HG02610 (cell line): ENCODE measurements around the gene AGER.

ENCODE experiments used
- ATAC-seq: cut with Tn5 transposase; IDR thresholded peaks from one replicate; pipeline ENCODE4 v1.9.1; 2021; ENCODE audit warnings: mild to moderate bottlenecking, moderate library complexity; ENCODE audit not compliant: unreplicated experiment

AGER gene

GRCh38 chr6:32174416-32174815 is 9.6 kb downstream of the AGER start:
- no peak for ATAC-seq

GRCh38 chr6:32173051-32173727 is 10.9 kb downstream of the AGER start:
- no peak for ATAC-seq

GRCh38 chr6:32171234-32171633 is 12.8 kb downstream of the AGER start:
- ATAC-seq: no peak

GRCh38 chr6:32170294-32170693 is 13.8 kb downstream of the AGER start:
- ATAC-seq: no peak

GRCh38 chr6:32168807-32169591 is 15.1 kb downstream of the AGER start:
- no peak for ATAC-seq

GRCh38 chr6:32168350-32168749 is 15.7 kb downstream of the AGER start:
- no peak for ATAC-seq

- ATAC-seq: no peak
Measured at GRCh38 chr6:32167761-32168262, 16.2 kb downstream of the AGER start.

DNA sequence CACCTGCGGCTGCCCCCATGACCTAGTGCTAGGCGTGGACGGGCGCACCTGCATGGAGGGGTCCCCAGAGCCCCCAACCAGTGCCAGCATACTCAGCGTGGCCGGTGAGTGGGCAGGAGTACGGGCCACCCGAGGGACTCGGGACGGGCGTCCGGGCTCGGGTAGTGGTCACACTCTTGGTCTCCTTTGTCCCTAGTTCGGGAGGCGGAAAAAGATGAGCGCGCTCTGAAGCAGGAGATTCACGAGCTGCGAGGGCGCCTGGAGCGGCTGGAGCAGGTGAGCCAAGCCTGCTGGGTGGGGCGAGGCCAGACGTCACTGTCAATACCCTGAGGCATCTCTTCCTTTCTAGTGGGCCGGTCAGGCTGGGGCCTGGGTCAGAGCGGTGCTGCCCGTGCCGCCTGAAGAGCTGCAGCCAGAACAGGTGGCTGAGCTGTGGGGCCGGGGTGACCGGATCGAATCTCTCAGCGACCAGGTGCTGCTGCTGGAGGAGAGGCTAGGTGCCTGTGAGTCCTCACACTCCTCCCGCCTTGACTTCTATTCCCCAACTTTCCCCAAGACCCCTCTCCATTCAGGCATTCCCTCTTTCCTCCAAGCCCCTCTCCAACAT is 16.8 kb downstream of the AGER start:
- ATAC-seq: no peak

- no peak for ATAC-seq
Measured at GRCh38 chr6:32166411-32167061, 17.5 kb downstream of the AGER start.

DNA sequence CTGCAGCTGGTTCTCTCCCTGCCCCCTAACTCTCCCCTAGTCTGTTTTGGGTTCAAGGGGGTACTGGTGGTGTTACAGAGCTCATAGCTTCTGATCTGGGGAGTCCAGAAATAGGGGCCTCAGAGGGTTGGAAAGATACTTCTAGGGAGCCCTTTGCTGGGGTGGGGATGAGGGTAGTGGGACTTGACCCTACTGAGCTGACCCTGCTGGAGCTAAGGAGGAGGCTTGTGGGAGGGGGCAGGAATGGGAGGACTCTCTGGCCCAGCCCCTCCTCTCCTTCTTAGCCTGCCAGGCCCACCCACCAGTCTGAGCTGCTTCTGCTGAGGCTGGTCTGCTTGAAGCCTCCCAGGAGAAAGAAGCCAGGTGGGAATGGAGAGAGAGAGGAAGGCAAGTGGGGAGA is 19.8 kb downstream of the AGER start, which contains the start of gene EGFL8:
Gene EGFL8, plus strand, starts transcription at position 301 of the 400 bp plus-strand sequence. CDS start 1,571 bp downstream, outside the sequence.
- ATAC-seq: no peak

GRCh38 chr6:32163559-32164258 is 20.3 kb downstream of the AGER start:
- no peak for ATAC-seq

DNA sequence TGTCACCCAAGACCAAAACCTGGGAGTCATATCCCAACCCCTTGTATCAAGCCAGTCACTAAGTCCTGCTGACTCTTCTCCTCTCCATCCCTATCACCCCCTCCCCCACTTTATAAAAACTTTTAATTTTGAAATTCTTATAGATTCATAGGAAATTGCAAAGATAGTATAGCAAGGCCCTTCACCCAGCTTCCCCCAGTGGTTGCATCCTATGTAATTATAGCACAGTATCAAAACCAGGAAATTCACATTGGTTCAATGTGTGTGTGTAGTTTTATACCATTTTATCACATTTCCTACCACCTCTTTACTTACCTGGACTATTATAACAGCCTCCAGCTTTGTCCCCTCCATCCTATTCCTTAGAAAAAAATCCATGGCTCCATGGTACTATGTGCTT is 26.0 kb downstream of the AGER start:
- no peak for ATAC-seq

DNA sequence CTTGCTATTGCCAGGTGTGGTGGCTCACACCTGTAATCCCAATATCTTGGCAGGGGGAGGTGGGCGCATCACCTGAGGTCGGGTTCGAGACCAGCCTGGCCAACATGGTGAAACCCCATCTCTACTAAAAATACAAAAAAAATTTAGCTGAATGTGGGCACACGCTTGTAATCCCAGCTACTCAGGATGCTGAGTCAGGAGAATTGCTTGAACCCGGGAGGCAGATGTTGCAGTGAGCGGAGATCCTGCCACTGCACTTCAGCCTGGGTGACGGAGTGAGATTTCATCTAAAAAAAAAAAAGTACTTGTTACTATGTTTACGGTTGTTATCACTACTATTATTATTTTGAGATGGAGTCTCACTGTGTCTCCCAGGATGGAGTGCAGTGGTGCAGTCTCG is 27.2 kb downstream of the AGER start:
- no peak for ATAC-seq

- ATAC-seq: peak; percentile 56
Measured at GRCh38 chr6:32154514-32155161, 29.4 kb downstream of the AGER start.

GRCh38 chr6:32153564-32154513 is 30.2 kb downstream of the AGER start, which contains the start of gene PPT2:
Gene PPT2, plus strand, starts transcription at chr6:32154141. Its CDS starts 454 bp downstream, at chr6:32154595.
- peak; percentile 28 for ATAC-seq

GRCh38 chr6:32152769-32153563 is 31.1 kb downstream of the AGER start:
- ATAC-seq: no peak

DNA sequence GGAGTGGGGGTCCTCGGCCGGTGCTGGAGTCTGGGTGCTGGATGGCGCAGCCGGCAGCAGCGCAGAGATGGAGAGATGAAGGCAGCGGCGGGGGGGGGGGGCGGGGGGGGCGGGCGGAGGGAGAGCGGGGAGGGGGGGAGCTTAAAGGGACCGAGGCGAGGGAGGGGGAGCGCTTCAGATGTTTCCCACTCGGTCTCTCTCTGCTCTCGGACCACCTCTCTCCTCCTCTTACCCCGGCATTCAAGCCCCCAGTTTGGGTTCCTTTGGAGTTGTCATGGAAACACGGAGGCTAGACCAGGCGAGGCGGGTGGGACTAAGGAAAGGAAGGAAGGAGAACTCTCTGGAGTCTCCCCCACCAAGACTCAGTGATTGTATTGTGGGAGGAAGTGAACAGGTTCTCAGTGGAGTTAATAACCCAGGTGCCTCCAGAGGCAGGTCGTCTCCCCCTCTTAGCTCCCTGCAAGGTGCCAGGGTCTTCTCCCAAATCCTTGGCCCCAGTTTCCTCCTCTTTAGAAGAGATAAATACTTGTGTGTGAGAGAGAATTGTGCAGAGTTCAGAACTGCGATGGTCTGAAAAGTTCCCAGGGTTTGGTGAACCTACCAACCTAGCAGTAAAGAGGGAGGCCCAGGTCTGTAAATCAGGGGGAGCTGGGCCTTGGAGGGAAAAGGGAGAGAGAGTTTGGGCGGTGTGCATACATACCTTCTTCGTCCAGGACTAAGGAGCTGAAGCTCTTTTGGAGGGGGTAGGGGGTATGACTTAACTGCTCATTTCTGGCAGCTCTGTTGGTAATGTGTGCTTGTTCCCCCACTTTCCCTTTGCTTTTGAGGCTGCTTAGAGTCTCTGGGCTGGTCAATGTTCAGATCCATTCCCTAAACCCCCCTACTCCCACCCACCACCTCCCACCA is 31.9 kb downstream of the AGER start, which contains the start of gene PRRT1:
Gene PRRT1, minus strand, starts transcription at position 77 of the 906 bp plus-strand sequence. CDS start 112 bp downstream, outside the sequence.
- ATAC-seq: no peak
